Measurements from ENCODE around the gene KYAT1.

DNA sequence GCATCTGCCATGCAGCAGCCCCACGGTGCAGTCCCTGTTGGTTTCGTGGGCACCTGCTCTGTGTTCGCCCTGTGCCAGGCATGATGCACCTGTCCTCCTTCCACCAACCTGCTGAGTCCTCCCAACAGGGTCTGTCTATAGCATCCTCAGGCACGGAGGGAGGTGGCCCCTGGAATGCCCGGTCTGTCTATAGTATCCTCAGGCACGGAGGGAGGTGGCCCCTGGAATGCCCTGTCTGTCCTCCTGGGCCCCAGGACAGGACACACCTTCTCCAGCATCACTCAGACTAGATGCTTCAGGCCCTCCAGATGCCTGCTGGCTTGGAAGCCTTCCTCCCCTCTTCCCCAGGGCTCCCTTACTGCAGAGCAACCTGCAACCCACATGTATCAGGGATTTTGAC, 29.2 kb upstream of the KYAT1 start:
- TF ChIP-seq, protein P1, sequence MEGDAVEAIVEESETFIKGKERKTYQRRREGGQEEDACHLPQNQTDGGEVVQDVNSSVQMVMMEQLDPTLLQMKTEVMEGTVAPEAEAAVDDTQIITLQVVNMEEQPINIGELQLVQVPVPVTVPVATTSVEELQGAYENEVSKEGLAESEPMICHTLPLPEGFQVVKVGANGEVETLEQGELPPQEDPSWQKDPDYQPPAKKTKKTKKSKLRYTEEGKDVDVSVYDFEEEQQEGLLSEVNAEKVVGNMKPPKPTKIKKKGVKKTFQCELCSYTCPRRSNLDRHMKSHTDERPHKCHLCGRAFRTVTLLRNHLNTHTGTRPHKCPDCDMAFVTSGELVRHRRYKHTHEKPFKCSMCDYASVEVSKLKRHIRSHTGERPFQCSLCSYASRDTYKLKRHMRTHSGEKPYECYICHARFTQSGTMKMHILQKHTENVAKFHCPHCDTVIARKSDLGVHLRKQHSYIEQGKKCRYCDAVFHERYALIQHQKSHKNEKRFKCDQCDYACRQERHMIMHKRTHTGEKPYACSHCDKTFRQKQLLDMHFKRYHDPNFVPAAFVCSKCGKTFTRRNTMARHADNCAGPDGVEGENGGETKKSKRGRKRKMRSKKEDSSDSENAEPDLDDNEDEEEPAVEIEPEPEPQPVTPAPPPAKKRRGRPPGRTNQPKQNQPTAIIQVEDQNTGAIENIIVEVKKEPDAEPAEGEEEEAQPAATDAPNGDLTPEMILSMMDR (IDR thresholded peaks at IDR 0.05; ENCODE audit: low read depth, low read length): no peak
- TF ChIP-seq POLR2A (IDR thresholded peaks at IDR 0.05; ENCODE audit: extremely low read depth, insufficient read length): no peak
